Caco-2 (cell line): ENCODE data around the gene SIDT2. TPM values are rescaled to one million over a fixed set of nuclear protein-coding genes. Genes with fewer than 3 reads are reported as not detected.
A peak's percentile ranks its signal among the peaks of the same experiment; 100 is the strongest.

Experiments
- BruUV-seq: library from RNA; stranded (reverse); fragments of 400-500 nt; replicated peaks from 2 replicates; lab custom pipeline; 2021; lab: Mats Ljungman, UMichigan
- CTCF ChIA-PET: fragments of 300-600 bp; sonication (Branson Sonifier 250); formaldehyde crosslinking; loops from one replicate; lab custom pipeline; 2022; ENCODE audit warnings: antibody characterized with exemption; lab: Charles Lee
- POLR2A ChIA-PET: fragments of 300-600 bp; sonication (Branson Sonifier 250); formaldehyde crosslinking; loops from one replicate; lab custom pipeline; 2022; ENCODE audit warnings: antibody characterized with exemption; lab: Charles Lee
- DNase-seq, 2 experiments: peaks; one replicate each; pipeline versions ENCODE4 v3.0.0 to v3.0.0-alpha.2; 2020 to 2022
- H3K27me3 ChIP-seq: replicated peaks from 2 replicates; pipeline ENCODE4 v1.6.0; 2011; ENCODE audit warnings: low read length; ENCODE audit not compliant: control insufficient read depth, insufficient read depth
- H3K36me3 ChIP-seq: 2 replicates; pipeline ENCODE4 v1.5.1; 2011; ENCODE audit warnings: low read length; ENCODE audit not compliant: control insufficient read depth, insufficient read depth
- H3K4me1 ChIP-seq: fragments of 250-450 bp; sonication (Bioruptor Pico); 2 replicates; pipeline ENCODE4 v1.5.1; 2020; ENCODE audit warnings: mild to moderate bottlenecking
- H3K4me3 ChIP-seq: 2 replicates; pipeline ENCODE4 v1.5.1; 2011; ENCODE audit warnings: low read depth, mild to moderate bottlenecking, control low read depth, low read length
- H3K9me3 ChIP-seq: fragments of 250-450 bp; sonication (Bioruptor Pico); 2 replicates; pipeline ENCODE4 v1.5.1; 2020; ENCODE audit warnings: mild to moderate bottlenecking, moderate library complexity
- H3K27ac Mint-ChIP-seq: one replicate; pipeline ENCODE4 v1.8.0; 2022; ENCODE audit warnings: mixed read lengths; ENCODE audit not compliant: unreplicated experiment
- H3K27me3 Mint-ChIP-seq: one replicate; pipeline ENCODE4 v1.8.0; 2022; ENCODE audit warnings: mixed read lengths; ENCODE audit not compliant: insufficient read depth, unreplicated experiment
- H3K36me3 Mint-ChIP-seq: one replicate; pipeline ENCODE4 v1.8.0; 2022; ENCODE audit warnings: mild to moderate bottlenecking, mixed read lengths; ENCODE audit not compliant: insufficient read depth, unreplicated experiment
- H3K4me1 Mint-ChIP-seq: one replicate; pipeline ENCODE4 v1.8.0; 2022; ENCODE audit warnings: low read depth, mixed read lengths; ENCODE audit not compliant: unreplicated experiment
- H3K4me3 Mint-ChIP-seq: one replicate; pipeline ENCODE4 v1.8.0; 2022; ENCODE audit warnings: mild to moderate bottlenecking, moderate library complexity, mixed read lengths; ENCODE audit not compliant: unreplicated experiment
- H3K9me3 Mint-ChIP-seq: one replicate; pipeline ENCODE4 v1.8.0; 2022; ENCODE audit warnings: mixed read lengths; ENCODE audit not compliant: unreplicated experiment
- CTCF ChIP-seq, 2 experiments: fragments of 200-600 bp in 1 of 2; IDR thresholded peaks; 1 replicate in 1 of 2; 2 replicates in 1 of 2; pipeline versions ENCODE4 v1.5.1 to v1.8.0; 2011 to 2022; ENCODE audit warnings: antibody characterized with exemption in 1 of 2, control low read depth in 1 of 2, inconsistent platforms in 1 of 2, low read depth in 1 of 2, low read length in 1 of 2, mild to moderate bottlenecking in 1 of 2, moderate library complexity in 1 of 2; ENCODE audit not compliant: insufficient read depth in 1 of 2, severe bottlenecking in 1 of 2, unreplicated experiment in 1 of 2
- intact Hi-C: fragments of 100-400 bp; cut with micrococcal nuclease; formaldehyde crosslinking; loops from one replicate; pipeline ENCODE4 v1.10.0; 2022; ENCODE audit not compliant: unreplicated experiment
- total RNA-seq: library from RNA; stranded (reverse); gene quantifications from 2 replicates; pipeline ENCODE4 v1.2.3, GENCODE V29; 2022

SIDT2 gene
- total RNA-seq, 1 experiment from 2014 or later: 61.7 TPM

GRCh38 chr11:117226388-117227385 lies 48.1 kb downstream of the SIDT2 start:
- ChIA-PET POLR2A (interaction anchor here (0.5 to 1.8 kb wide), 3 partner anchors 48 to 1968 kb away, joined by 3 to 7 read pairs (median 3); partner anchors contain the start of gene SIDT2), CTCF (interaction anchor here (0.5 to 5.1 kb wide), 24 partner anchors 13 to 956 kb away, joined by 3 to 38 read pairs (median 4); partner anchors contain the start of genes APOA5, CEP164, PAFAH1B2 and SIDT2)
- DNase-seq: peak; percentile 71 to 81
- H3K4me1 ChIP-seq: peaks cover 38% of the 10 kb centered on the region
- intact Hi-C loops: loop anchor here (1.0 to 2.0 kb wide), 6 partner anchors 28 to 494 kb away; partner anchors contain the start of genes SIDT2 and TAGLN
- Mint-ChIP-seq H3K9me3 (no peaks in the 10 kb centered on the region), H3K27me3 (no peaks in the 10 kb centered on the region), H3K36me3 (peaks cover 53% of the 10 kb centered on the region), H3K4me1 (peaks cover 38% of the 10 kb centered on the region), H3K4me3 (no peak overlapping the region), H3K27ac (no peak overlapping the region)
- no TSS peak for BruUV-seq
- no peaks in the 10 kb centered on the region for H3K27me3 ChIP-seq
- no peak overlapping the region for H3K4me3 ChIP-seq
- H3K9me3 ChIP-seq: no peaks in the 10 kb centered on the region
- TF ChIP-seq CTCF (IDR thresholded peaks at IDR 0.05; ENCODE audit: insufficient read depth in 1 of 2, low read depth in 1 of 2, low read length in 1 of 2, severe bottlenecking in 1 of 2, unreplicated experiment in 1 of 2): peak; percentile 93 to 96
- H3K36me3 ChIP-seq: peaks cover 4% of the 10 kb centered on the region

GRCh38 chr11:117228091-117228490 lies 49.5 kb downstream of the SIDT2 start:
- H3K9me3 ChIP-seq: no peaks in the 10 kb centered on the region
- Mint-ChIP-seq H3K4me3 (no peak overlapping the region), H3K27me3 (no peaks in the 10 kb centered on the region), H3K4me1 (peaks cover 30% of the 10 kb centered on the region), H3K9me3 (no peaks in the 10 kb centered on the region), H3K36me3 (peaks cover 58% of the 10 kb centered on the region), H3K27ac (no peak overlapping the region)
- no peak for DNase-seq
- H3K4me3 ChIP-seq: no peak overlapping the region
- H3K36me3 ChIP-seq: peaks cover 4% of the 10 kb centered on the region
- no peaks in the 10 kb centered on the region for H3K27me3 ChIP-seq
- POLR2A ChIA-PET: no interaction called here
- intact Hi-C loops: no loop called here
- BruUV-seq: no TSS peak
- CTCF ChIA-PET: interaction anchor here (1.9 to 5.1 kb wide), 2 partner anchors 49 to 84 kb away, joined by 11 to 38 read pairs; partner anchors contain the start of genes PAFAH1B2 and SIDT2
- H3K4me1 ChIP-seq: peaks cover 40% of the 10 kb centered on the region
- TF ChIP-seq CTCF (IDR thresholded peaks at IDR 0.05; ENCODE audit: insufficient read depth in 1 of 2, low read depth in 1 of 2, low read length in 1 of 2, severe bottlenecking in 1 of 2, unreplicated experiment in 1 of 2): no peak

GRCh38 chr11:117229411-117229810 lies 50.9 kb downstream of the SIDT2 start:
- no peak for TF ChIP-seq CTCF (IDR thresholded peaks at IDR 0.05; ENCODE audit: insufficient read depth in 1 of 2, low read depth in 1 of 2, low read length in 1 of 2, severe bottlenecking in 1 of 2, unreplicated experiment in 1 of 2)
- Histone ChIP-seq H3K9me3 (no peaks in the 10 kb centered on the region), H3K27me3 (no peaks in the 10 kb centered on the region), H3K36me3 (peaks cover 2% of the 10 kb centered on the region; the same call in 1 of the 2 replicates), H3K4me3 (no peak overlapping the region), H3K4me1 (peaks cover 37% of the 10 kb centered on the region)
- Mint-ChIP-seq H3K27ac (no peak overlapping the region), H3K9me3 (no peaks in the 10 kb centered on the region), H3K27me3 (no peaks in the 10 kb centered on the region), H3K4me1 (peaks cover 28% of the 10 kb centered on the region), H3K4me3 (no peak overlapping the region), H3K36me3 (peaks cover 52% of the 10 kb centered on the region)
- intact Hi-C loops: no loop called here
- BruUV-seq: no TSS peak
- DNase-seq: no peak
- ChIA-PET CTCF (no interaction called here), POLR2A (no interaction called here)
